HT-29 (cell line): ENCODE measurements around the gene RAPGEF1. TPM values are rescaled to one million over a fixed set of nuclear protein-coding genes. Genes with fewer than 3 reads are reported as not detected.
"Not testable (repeated sequence)": the region's sequence is repeated elsewhere in the genome, so short reads cannot be mapped to it uniquely, and the experiment has no call there.

ENCODE experiments used
- DNase-seq: peaks from one replicate; pipeline ENCODE4 v3.0.0-alpha.2; 2015; ENCODE audit warnings: low spot score
- total RNA-seq: library from RNA; depleted of rRNA; stranded (reverse); fragments of >200 nt; shearing (Covaris generic); gene quantifications from 2 replicates; pipeline ENCODE4 v1.2.3, GENCODE V29; 2014

Gene RAPGEF1
- total RNA-seq, 1 experiment from 2014 or later, result 15.7 TPM

DNA sequence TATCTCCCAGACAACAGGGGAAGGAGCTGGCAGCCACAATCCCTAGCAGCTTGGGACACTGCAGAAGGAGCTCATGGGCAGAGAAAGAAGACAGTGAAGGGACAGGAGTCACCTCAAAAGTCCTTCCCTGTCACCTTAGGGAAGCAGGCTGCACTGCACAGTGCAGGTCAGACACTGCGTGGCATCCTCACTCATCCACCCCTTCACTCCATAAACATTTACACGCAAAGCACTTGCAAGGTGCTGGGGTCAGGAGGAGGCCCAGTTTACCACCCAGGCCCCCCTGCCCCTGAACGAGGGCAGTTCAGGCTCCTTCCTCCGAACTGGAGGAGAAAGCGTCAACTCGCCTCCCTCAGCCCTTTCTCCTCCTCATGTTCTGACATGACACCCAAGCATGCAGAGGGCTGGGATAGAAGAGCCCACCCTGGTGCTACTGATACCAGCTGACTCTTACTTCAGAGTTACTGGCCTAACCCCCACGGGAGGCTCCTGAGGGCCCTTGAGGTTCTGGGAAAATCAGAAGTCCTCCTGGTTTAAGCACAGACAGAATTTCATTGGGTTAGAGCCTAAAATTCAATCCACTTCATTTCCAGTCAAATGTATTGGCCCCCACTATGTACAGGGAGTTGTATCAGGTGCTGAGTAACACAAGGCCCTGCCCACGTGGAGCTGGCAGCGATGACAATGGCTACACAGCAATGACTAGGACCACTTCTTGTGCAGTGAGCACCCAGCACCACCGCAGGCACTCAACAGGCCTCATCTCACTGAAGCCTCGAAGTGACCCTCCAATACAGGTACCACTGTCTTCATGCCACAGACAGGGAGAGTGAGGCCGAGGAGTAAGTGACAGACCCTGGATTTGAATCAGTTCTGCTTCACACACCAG is 70.4 kb downstream of the RAPGEF1 start:
- no peak for DNase-seq

GRCh38 chr9:131668439-131669268 is 71.2 kb downstream of the RAPGEF1 start:
- no peak for DNase-seq

GRCh38 chr9:131668057-131668438 is 71.8 kb downstream of the RAPGEF1 start:
- no peak for DNase-seq

GRCh38 chr9:131667576-131667975 is 72.3 kb downstream of the RAPGEF1 start:
- DNase-seq, result no peak

GRCh38 chr9:131666774-131667173 is 73.1 kb downstream of the RAPGEF1 start:
- no peak for DNase-seq

DNA sequence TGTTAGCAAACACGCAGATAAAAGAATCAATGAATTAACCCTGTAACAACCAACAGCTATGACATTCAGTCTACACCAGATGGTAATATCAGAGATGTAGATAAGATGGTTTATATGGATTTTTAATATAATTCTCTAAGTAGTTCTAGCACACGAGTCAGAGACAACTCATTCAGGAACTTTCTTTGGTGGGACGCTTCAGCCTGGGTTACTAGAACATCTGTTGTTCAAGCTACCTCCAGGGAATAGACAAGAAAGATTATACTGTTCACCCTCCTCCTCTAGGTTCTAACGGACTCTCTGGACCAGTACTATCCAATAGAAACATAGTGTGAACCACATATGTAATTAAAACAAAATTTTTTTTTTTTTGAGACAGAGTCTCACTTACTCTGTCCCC is 73.8 kb downstream of the RAPGEF1 start:
- DNase-seq, result no peak

DNA sequence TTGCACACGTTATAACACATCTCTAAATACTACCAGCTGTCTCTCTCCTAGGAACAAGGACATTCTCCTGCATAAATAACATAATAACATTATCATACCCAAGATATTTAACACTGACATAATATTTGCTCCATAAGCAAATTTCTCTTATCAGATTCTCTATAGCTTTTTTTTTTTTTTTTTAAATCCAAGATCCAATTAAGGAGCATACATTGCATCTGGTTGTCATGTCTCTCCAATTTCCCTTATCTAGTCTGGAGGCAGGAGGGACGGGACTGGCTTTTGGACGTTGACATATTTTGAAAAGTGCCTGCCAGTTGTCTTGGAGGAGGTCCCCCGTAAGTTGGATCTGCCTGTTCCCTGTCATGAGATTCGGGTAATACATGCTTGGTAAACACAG is 76.6 kb downstream of the RAPGEF1 start:
- DNase-seq, result no peak

DNA sequence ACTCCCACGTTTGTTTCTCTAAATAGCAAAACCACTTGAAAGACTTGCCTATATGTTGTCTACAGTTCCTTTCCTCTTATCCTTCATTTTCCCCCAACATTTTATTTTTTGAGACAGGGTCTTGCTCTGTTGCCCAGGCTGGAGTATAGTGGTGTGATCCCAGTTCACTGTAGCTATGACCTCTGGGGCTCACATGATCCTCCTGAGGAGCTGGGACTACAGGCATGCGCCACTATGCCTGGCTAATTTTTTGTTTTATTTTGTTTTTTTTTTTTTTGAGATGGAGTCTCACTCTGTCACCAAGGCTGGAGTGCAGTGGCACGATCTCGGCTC is 77.6 kb downstream of the RAPGEF1 start:
- DNase-seq, result not testable (repeated sequence)

DNA sequence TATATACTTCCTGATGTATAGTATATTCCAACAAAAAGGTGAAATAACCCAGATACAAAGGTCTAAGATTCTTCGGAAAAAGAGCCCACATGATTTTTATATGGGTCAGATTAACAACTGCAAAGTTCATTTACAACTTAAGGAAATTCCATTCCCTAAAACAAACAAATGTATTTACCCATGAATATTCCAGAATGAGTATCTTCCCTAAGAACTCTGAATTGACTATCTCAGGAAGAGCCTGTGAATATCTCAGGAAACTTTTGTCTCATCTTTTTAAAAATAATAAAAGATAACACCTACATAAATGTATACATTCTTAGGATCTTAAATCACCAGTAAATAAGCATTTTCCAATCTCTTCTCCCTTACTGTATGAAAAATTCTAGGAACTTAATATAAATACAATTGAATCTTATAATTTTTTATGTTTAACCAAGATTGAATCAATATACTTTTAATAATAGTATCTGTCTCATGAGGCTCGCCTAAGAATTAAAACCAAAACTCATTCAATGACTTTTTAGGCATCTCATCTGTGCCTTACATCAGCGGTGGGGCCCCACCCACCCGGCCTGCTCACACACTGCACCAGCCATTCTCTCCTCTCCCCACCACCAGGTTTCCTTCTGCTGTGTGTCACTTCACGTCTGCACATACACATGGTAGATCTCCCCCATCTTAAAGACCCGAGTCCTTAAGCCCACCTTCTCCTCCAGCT is 78.1 kb downstream of the RAPGEF1 start:
- DNase-seq, result no peak

DNA sequence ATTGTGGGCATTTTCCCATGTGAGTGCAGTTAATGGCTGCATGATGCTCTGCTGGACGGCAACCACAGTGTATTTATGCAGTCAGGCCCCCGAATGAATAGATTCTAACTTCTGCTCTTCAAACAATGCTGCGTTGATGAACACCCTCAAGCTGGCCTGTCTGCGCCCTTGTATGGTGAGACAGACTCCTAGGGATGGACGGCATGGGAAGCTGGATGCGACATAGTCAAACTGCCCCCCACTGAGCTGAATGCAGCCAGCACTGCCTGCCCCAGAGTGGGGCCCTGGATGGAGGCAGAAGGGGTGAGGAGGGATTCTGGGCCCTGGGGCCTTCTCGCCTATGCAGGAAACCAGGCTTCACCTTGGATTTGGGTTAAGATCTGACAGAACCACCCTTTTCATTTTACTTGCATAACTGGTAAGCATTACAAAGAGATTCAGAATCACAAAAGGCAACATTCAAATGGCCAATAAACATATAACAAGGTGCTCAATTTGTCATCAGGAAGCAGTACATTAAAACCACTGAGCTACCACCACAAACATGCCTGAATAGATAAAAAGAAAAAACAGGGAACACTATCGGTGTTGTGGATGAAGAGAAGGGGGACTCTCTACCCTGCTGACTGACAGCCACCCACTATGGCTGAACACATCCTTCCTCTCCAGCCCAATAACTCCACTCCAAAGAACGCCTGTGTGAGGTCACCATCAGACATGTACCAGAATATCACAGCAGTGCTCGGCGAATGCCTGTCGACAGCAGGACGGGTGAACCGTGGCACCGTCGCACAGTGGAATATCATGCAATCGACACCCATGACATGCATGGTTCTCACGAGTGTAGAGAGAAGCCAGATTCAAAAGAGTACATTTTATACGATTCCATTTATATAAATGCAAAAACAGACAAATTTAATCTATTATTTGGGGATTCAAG is 79.1 kb downstream of the RAPGEF1 start:
- DNase-seq, result no peak

DNA sequence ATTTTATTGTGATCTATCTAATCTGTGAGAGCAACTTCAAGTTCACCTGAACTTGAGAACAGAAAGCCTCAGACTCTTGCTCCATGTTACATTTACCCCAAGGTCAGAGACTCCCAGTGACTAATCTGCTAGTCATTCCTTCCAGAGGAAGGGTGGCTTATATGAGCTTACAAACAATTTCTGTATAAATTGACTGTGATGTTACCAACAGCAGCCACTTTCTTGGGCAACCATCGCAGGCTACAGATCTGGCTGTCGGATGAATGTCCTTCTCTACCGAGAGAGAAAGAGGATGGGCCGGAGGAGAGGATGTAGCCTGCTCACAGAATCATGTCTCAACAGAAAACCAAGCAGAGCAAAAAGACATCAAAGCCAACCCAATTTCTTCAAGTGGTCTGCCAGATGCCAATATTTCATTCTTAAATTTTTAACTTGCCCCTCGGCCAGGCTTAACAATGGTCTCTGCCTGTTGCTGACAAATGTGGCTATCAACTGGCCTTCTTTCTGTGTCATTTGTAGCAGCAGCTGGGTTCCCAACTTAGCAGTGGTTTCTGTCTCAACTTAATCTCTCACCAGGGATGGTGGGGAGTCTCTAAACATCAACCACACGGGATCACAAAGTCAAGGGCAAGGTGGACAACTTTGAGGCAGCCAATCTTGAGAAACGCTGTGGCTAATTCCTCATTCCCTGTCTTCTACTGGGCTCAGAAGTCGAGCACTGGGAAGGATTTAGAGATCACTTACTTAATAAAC is 81.3 kb downstream of the RAPGEF1 start:
- peak; percentile 34 for DNase-seq

DNA sequence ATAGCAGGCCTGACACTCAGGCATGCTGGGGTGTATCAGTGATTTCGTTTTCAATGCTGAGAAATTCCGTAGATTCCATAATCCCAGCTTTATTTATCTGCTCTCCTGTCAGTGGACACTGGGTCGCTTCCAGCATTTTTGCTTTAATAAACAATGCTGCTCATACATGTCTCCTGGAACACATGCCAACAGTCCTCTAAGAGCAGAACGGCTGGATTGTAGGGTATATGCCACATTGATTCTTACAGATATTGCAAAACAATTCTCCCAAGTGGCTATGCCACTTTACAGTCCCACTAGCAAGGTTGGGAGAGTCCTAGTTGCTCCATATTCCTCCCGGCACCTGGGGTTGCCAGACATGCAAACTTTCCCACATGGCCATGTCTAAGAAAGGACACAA is 81.9 kb downstream of the RAPGEF1 start:
- DNase-seq, result no peak

DNA sequence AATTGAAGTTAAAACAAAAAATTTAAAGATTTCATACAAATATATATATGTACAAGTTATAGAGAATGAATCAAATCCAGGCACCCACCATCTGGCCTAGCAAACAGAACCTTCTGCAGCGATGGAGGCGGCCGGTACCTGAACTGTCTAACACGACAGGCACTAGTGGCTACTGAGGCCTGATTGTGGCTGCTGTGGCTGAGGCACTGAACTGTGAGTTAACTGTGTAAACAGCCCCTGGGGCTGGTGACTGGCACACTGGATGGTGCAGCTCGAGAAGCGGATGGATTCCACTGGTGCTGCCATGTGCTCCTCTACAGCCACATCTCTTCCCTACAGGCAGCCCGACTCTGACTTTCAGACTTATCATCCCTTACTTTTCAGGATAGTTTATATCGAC is 82.4 kb downstream of the RAPGEF1 start:
- no peak for DNase-seq

DNA sequence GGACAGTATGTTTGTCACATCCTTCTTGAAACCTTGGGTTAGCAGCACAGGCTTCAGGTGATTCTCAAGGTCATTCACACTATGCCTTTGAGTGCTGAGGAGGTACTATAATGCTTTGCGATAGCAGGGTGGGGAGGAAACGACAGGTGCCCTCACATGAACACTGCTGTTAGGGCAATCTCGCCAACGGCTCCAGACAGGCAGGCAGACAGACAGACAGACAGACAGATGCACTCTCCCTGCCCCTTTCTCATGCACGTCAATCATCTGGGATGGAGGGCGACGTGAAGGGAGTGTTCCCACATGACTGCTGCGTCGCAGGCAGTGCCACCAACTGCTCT is 82.9 kb downstream of the RAPGEF1 start:
- no peak for DNase-seq

GRCh38 chr9:131656356-131657036 is 83.4 kb downstream of the RAPGEF1 start:
- DNase-seq, result no peak

DNA sequence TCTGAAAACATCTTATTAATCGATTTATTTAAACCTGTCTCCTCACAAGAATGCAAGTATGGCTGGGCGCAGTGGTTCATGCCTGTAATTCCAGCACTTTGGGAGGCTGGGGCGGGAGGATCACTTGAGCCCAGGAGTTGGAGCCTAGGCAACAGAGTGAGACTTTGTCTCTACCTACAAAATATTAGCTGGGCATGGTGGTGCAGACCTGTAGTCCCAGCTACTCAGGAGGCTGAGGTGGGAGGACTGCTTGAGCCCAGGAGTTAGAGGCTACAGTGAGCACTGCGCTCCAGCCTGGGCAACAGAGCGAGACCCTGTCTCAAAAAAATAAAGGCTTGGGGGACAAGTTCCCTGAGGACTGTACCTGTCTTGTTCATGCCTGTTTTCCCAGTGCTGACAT is 85.5 kb downstream of the RAPGEF1 start:
- not testable (repeated sequence) for DNase-seq

DNA sequence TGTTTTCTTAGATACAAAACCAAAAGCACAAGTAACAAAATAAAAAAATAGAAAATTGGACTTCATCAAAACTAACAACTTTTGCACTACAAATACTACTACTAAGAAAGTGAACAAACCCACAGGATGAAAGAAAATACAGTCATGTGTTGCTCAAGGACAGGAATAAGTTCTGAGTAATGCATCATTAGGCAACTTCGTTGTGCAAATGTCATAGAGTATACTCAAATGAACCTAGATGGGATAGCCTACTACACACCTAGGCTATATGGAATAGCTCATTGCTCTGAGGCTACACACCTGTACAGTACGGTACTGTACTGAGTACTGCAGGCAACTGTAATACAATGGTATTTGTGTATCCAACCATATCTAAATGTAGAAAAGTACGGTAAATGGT is 88.3 kb downstream of the RAPGEF1 start:
- no peak for DNase-seq

DNA sequence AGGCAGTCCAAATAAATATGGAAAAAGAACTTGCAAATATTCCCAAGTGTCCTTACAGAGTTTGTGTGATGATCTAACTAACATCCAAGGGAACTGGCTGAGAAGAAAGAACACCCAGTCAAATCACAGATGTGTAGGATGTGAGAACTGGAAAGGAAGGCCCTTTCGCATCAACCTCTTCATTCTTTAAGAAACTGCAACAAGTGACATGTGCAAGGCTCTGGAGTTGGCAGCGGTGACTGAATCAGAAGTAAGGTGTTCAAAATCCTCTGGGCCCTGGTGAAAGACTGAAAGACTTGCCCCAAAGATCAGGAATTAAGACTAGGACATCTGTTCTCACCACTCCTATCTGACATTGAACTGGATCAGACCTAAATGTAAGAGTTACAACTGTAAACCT is 88.7 kb downstream of the RAPGEF1 start:
- DNase-seq, result no peak

GRCh38 chr9:131650254-131650653 is 89.6 kb downstream of the RAPGEF1 start:
- DNase-seq, result no peak

DNA sequence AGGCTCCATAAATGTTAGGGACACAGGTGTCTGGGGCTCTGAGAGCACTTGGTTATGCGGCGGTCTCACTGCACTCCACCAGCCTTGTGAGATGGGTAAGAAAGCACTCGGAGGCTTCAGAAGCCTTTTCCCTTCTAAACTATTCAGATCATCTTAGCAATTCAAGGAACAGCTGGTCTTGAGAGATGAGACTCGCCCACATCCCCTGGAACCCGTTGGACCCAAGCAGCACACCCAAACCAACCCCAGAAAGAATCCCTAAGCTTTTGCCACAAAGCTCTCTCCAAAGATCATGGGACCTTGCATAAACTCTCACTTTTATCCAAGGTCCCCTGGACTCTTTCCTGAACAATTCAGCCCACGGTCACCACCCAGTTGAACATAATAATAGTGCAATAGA is 90.2 kb downstream of the RAPGEF1 start:
- DNase-seq, result no peak
